Choroid plexus epithelial cell (primary cell): Measurements from ENCODE around the gene CYP39A1.
"Not testable (repeated sequence)": the region's sequence is repeated elsewhere in the genome, so short reads cannot be mapped to it uniquely, and the experiment has no call there.

Experiments
- DNase-seq: peaks from one replicate; pipeline ENCODE4 v3.0.0-alpha.2; 2010; ENCODE audit warnings: low read depth
- H3K4me3 ChIP-seq: 2 replicates; pipeline ENCODE4 v1.5.1; 2011; ENCODE audit warnings: low read depth, mild to moderate bottlenecking, control low read depth, low read length, moderate library complexity
- TF ChIP-seq, protein P1 (sequence below): conservative IDR thresholded peaks from 2 replicates; pipeline ENCODE4 v1.5.1; 2011; ENCODE audit warnings: low read depth, mild to moderate bottlenecking, control low read depth, inconsistent platforms, low read length, moderate library complexity

The CYP39A1 gene

DNA sequence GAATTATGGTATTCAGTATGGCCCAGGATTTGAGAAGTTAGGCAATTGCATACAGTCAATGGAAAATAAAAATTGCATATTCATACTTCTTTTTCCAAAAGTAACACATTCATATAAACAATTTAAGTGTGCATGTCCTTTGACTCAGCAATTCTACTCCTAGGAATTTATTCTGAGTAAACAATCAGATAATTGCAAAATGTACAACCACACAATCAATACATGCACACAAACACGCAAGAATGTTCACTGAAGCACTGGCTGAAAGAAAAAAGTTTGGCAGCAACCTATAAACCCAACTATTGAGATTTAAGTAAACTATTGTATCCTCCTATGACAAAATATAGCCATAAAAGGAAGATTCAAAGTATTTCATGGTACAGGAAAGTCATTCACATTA lies 1.6 kb downstream of the CYP39A1 start:
- peak; percentile 5 for DNase-seq

GRCh38 chr6:46648869-46649492 lies 3.6 kb downstream of the CYP39A1 start:
- DNase-seq, result peak; percentile 1

More for the DNA sequence above, 1.6 kb downstream of the CYP39A1 start:
- TF ChIP-seq, protein P1, sequence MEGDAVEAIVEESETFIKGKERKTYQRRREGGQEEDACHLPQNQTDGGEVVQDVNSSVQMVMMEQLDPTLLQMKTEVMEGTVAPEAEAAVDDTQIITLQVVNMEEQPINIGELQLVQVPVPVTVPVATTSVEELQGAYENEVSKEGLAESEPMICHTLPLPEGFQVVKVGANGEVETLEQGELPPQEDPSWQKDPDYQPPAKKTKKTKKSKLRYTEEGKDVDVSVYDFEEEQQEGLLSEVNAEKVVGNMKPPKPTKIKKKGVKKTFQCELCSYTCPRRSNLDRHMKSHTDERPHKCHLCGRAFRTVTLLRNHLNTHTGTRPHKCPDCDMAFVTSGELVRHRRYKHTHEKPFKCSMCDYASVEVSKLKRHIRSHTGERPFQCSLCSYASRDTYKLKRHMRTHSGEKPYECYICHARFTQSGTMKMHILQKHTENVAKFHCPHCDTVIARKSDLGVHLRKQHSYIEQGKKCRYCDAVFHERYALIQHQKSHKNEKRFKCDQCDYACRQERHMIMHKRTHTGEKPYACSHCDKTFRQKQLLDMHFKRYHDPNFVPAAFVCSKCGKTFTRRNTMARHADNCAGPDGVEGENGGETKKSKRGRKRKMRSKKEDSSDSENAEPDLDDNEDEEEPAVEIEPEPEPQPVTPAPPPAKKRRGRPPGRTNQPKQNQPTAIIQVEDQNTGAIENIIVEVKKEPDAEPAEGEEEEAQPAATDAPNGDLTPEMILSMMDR, result no peak
- no peak overlapping the region for H3K4me3 ChIP-seq

GRCh38 chr6:46648108-46648507 lies 4.5 kb downstream of the CYP39A1 start:
- H3K4me3 ChIP-seq, DNase-seq: not testable (repeated sequence)

More at GRCh38 chr6:46648869-46649492, 3.6 kb downstream of the CYP39A1 start:
- no peak overlapping the region for H3K4me3 ChIP-seq
- TF ChIP-seq, protein P1, result no peak

- H3K4me3 ChIP-seq, result no peak overlapping the region
- TF ChIP-seq, protein P1, result no peak
- DNase-seq, result no peak
Measured at GRCh38 chr6:46645265-46645664, 7.4 kb downstream of the CYP39A1 start.

GRCh38 chr6:46642928-46643751 lies 9.5 kb downstream of the CYP39A1 start:
- TF ChIP-seq, protein P1, result no peak
- no peak overlapping the region for H3K4me3 ChIP-seq
- no peak for DNase-seq

DNA sequence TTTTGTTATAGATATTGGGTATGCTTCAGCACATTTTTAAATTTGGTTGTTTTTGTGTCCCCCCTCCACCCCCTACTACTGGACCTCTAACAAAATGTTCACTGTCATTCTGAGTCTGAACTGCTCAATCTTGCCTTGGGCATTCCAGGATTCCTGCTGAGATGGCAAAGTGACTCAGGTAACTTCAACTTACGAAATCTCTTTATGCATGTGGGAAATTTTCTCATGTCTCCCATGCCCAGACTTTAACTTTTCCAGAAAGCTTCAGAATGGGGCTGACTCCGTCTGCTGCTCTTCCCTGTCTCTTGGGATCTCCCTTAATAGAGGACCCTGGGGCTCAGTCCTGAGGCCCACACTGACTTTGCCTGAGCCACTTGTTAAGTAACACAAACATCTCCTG lies 14.0 kb downstream of the CYP39A1 start:
- no peak for DNase-seq

GRCh38 chr6:46637933-46638332 lies 14.7 kb downstream of the CYP39A1 start:
- H3K4me3 ChIP-seq, result no peak overlapping the region
- TF ChIP-seq, protein P1, result no peak
- DNase-seq, result no peak

More for the DNA sequence above, 14.0 kb downstream of the CYP39A1 start:
- TF ChIP-seq, protein P1, result no peak
- H3K4me3 ChIP-seq, result no peak overlapping the region
